CD4-positive, alpha-beta T cell treated with Interleukin-17A for 4 hours (primary cell): ENCODE data around the gene CDC42BPB.
"Not testable (repeated sequence)": the region's sequence is repeated elsewhere in the genome, so short reads cannot be mapped to it uniquely, and the experiment has no call there.

Experiments used
- DNase-seq: peaks from one replicate; pipeline ENCODE4 v3.0.0-alpha.2; 2020; ENCODE audit warnings: mixed read lengths

The CDC42BPB gene

DNA sequence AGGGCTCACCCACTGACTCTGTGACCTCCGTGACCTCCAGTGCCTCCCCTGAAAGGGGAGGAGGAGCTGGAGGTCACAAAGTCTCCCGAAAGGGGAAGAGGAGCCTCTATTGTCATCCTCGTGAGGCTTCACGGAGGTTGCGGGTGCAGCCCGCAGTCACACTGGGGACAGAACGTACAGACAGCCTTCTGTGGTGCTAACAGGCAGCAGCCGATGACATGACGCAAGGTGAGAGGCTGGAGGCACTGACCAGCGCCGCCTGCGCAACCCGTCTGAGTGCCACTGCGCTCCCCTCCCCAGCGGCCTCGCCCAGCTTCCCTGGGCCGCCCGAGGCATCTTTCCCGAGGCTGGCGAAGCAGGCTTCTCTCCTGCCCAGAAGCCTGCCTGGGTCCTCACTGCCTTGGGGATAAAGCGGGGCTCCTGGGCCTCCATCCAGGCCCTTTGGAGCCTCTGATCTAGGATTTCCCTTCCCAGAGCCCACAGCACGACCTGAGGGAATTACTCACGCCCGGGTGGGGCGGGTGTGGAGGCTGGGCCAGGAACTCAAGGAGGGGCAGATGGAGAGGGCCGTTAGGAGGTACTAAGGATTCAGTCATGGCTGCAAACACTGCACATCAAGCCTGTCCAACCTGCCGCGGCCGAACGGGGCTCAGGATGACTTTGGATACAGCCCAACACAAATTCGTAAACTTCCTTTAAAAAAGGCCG lies 14.3 kb upstream of the CDC42BPB start:
- no peak for DNase-seq

DNA sequence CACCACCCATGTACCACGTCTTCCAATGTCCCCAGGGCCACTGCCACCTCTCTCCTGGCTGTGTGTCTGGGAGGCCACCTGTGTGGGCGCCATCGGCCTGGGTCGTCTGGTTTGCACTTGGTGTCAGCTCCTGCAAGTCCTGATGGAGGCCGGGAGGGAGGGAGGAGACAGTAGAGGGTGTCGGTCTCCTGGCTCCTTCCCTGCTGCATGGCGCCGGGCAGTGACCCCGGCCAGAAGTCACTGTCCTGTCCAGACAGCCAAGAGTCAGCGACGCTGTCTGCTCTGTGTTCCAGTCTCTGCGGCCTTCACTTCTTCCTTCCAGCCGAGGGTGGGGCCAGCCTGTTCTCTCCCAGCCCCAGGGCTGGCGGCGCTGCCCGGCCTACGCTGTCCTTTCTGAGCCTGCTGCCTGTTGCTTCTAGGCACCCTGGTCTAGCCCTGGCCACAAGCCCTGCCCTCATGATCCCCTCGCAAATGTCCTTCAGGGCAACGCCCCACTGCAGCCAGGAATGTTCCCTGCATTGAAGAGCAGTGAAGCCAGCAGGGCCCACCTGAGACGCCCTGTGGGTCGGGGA lies 13.7 kb upstream of the CDC42BPB start:
- no peak for DNase-seq

DNA sequence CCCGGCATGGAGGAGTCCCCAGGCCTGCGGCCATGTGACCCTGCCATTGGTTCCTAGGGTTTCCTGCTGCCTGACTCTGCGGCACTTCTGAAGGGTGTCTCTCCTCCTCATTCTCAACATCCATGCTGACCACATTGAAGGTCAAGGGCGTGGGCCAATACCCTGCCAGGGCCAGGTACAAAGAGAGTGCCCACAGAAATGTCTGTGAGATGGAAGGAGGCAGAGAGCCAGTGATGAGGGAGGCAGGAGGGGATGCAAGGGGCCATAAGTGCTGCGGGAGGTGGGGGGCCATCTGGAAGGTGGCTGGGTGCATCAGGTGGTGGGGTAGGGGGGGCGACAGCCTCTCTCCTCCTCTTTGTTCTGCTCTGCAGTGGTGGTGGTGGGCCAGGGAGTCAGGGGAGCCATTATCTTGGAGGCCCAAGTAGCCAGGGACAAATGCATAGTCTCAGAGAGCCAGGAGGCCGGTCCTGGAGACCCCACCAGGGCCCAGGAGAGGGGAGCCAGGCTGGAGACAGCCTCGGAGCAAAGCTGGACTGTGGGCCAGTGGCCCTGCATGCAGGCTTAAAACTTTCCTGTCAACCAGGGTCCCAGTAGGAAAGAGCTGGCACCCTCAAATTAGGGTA lies 13.0 kb upstream of the CDC42BPB start:
- DNase-seq, result no peak

DNA sequence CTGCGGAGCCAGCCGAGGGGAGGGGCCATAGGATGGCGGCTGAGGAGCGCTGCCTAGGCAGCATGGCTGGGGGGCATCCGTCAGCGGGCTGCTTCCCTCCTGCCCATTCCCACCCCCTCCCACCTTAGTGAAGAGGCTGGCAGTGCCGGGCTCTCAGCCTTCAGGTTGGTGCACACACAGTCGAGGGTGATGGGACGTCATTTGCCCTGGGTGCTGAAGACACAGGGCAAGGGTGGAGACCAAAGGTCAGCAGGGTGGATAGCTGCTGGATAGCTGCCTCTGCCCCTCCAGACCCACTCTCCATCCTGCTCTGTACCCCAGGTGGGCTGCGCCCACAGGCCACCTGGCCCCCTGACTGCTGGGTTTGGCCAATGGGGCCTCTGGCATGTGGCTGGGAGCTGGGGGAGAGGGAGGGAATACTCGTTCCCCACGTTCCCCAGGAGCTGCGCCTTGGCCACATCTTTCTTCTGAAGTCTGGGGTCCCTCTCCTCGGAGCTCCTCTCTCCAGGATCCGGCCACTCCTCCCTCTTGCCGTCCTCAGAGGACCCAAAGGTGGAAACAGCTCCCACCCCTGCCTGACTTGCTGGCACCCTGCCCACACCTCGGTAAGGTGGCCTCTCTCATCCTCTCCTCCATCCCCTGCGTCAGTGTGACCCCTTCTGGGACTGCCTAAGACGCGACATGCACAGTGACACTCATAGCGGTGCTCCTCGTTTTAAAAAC lies 11.2 kb upstream of the CDC42BPB start:
- DNase-seq, result no peak

DNA sequence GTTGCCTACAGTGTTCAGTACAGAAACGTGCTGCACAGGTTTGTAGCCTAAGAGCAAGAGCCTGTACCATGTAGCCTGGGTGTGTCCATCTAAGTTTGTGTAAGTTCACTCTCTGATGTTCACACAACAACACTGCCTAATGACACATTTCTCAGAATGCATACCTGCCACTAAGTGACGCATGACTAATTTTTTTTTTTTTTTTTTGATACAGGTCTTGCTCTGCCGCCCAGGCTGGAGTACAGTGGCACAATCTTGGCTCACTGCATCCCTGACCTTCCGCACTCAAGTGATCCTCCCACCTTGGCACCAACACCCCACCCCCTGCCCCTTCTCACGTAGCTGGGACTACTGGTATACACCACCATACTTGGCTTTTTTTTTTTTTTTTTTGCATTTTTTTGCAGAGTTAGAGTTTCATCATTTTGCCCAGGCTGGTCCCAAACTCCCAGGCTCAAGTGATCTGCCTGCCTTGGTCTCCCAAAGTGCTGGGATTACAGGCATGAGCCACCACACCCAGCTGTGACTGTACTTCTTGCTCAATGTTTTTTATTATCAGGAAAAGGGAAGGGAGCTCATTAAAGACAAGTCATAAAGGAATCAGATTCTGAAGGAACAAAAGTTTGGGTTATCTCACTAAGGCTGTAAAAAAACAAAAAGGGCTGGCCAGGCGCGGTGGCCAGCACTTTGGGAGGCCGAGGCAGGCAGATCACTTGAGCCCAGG lies 10.0 kb upstream of the CDC42BPB start:
- DNase-seq, result no peak

DNA sequence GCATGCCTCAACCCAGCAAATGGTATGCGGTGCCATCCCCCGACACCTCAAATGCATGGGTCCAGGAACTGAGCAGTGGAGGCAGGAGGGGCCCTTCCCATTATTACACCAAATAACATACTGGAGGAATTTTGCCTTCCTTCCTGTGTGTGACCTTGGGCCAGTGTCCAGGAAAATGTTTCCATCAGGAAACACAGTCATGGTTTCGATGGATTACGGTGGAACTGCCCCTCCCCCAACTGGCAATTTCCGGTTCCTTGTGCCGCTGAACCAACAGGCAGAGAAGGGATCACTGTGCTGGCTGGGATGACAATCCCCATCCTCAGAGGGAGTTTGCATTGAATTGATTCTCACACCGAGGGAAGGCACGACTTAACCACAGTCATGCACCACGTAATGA lies 9.1 kb upstream of the CDC42BPB start:
- no peak for DNase-seq

DNA sequence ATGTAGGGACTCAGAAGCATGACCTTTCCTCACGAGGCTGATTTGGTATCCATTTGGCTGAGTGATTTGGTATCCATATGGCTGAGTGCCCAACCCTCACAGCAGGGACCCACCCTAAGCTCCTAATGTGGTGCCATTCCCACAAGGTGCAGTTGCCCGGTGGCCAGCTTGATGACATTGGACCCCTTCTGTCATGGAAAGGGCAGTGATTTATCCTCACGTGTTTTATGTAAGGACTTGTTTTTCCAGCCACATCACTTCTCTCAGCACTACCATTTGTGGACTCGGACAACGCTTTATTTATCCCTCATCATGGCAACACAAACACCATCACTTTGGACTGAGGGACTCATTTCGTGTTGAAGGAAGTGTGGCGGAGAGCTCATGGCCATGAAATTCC lies 8.5 kb upstream of the CDC42BPB start:
- DNase-seq, result no peak

DNA sequence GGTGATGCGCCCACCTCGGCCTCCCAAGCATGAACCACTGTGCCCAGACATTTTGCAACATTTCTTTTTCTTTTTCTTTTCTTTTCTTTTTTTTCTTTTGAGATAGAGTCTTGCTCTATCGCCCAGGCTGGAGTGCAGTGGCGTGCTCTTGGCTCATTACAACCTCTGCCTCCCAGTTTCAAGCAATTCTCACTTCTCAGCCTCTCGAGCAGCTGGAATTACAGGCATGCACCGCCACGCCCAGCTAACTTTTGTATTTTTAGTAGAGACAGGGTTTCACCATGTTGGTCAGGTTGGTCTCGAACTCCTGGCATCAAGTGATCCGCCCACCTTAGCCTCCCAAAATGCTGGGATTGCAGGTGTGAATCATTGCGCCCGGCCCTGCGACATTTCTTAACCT lies 7.6 kb upstream of the CDC42BPB start:
- DNase-seq, result no peak

DNA sequence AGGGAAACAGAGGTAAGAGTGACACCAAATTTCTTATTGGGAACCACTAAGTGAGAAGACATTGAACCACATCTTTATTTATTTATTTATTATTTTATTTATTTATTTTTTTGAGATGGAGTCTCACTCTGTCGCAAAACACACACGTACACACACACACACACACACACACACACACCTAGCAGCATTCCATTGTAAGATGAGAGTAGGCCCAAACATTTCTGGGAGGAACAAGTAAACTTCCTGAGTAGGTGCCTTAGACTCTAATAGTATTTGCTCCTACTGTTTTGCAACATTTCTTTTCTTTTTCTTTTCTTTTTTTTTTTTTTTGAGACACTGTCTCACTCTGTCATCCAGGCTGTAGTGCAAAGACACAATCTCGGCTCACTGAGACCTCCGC lies 7.1 kb upstream of the CDC42BPB start:
- DNase-seq, result no peak

DNA sequence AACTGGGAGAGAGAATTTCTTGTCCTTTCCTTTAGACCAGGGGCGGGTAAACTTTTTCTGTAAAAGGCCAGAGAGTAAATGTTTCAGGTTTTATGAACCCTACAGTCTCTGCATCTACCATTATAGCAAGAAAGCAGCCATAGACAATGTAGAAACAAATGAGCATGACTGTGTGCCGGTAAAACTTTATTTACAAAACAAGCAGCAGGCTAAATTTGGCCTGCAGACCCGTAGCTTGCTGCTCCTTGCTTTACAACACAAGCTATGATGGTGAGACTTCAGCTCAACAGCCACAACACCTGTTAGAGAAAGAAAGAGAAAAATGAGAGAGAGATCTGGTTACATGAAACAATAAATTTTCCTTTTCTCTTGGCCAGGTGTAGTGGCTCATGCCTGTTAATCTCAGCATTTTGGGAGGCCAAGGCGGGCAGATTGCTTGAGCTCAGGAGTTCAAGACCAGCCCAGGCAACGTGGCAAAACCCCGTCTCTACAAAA lies 4.2 kb upstream of the CDC42BPB start:
- no peak for DNase-seq

DNA sequence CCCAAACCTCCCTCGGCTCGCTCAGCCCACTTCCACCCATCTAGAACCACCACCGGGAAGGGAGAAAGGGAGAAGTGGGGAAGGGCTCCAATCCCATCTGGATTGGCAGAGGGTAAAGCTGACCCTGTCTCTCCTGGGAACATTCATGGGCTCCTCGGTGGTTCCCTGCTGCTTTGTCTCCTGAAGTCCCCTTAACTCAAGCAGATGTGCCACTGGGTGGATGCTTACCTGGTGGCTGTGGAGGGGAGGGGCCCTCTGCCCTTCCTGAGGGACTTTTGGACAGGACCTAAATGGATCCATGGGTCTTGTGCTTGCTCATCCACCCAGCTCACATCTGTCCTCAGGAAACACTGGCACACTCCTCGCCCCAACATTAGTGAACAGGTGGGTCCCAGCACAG lies 2.2 kb upstream of the CDC42BPB start:
- no peak for DNase-seq

DNA sequence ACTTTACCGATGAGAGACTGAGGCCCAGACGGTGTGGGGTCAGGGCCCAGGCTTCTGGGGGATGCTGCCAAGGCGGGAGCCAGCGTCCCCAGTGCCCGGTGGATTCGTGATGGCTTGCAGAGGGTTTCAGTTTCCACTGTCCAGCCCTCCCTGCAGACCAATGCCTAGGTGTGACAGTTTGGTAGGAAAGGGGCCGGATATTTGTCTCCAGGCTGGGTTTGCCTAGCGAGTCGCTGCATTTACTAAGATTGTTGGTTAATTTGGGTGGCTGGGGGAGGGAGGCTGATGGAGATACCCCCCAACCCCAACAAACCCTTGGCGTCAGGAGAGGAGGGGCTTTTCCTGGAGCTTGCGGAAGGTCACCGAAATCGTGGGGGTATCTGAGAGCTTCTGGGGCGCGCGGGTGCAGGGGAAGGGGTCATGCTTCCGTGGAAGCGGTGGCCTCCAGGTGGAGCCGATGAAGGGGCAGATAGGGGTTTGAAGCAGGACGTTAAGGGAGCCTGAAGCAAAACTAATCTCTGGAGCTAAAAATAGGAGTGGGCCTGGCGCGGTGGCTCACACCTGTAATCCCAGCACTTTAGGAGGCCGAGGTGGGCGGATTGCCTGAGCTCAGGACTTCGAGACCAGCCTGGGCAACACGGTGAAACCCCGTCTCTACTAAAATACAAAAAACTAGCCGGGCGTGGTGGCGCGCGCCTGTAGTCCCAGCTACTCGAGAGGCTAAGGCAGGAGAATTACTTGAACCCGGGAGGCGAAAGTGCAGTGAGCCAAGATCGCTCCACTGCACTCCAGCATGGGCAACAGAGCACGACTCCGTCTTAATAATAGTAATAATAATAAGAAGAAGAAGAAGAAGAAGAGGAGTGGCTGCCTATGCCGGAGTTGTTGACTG lies 1.1 kb upstream of the CDC42BPB start:
- no peak for DNase-seq

DNA sequence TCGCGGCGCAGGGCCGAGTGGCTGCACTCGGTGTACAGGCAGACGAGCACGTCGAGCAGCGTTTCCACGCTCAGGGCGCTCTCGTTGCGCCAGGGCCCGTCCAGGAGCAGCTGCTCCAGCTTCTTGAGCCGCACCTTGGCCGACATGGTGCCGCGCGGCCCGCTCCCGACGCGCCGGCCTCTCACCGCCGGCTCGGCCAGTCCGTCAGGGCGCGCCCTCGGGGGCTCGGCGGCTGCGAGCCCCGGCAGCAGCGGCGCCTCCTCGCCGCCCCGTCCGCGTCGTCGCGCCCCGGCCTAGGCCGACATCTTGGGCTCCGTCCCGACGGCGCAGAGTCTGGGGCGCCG lies 349 bp downstream of the CDC42BPB start:
- peak; percentile 12 for DNase-seq

DNA sequence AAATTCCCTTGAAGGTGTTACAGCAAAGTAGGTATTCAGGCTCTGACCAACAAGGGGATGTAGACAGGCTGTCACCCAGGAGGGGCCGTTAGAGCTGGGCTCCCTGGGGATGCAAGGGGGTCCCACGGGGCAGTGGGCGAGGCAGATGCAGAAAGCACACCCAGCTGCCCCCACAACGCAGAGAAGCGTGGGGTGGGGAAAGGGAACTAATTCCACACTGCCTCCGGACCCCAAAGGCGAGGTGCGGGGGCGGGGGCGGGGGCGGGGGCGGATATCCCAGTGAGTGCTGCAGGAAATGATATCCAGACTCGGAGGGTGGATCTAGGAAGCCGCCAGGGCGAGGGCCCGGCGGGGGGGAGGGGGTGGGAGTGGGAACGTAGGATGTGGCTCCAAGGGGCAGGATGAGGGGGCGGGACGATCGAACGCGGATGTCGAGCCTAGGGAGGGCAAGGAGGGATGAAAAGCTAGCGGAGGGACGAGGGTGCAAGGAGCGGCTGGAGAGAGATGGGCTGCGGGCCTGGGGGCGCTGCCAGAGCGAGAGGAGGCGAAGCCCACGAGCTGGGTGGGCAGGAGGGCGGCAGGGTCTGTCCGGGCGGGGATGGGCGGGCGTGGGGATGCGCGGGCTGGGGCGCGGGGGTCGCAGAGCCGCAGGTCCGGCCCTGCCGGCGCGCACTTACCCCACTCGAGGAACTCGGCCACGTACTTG lies 874 bp downstream of the CDC42BPB start:
- peak; percentile 15 for DNase-seq

DNA sequence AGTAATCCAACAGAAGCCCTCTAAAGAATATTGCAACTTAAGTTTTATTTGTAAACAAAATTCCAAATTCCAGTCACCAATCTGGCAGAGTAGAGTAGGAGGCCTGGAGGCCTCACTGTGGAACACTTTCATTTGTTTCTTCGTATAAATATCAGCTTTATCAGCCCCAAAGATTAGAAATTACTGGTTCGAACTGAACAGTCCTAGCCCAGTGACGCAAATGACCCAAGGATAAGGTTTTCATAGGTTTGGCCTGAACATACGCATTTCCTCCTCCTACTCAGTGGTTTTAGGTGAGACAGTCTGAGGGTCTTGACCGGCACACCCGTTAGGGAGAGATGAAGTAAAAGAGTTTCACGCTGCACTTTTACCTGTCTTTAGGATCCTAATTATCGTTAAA lies 1.7 kb downstream of the CDC42BPB start:
- DNase-seq, result no peak

DNA sequence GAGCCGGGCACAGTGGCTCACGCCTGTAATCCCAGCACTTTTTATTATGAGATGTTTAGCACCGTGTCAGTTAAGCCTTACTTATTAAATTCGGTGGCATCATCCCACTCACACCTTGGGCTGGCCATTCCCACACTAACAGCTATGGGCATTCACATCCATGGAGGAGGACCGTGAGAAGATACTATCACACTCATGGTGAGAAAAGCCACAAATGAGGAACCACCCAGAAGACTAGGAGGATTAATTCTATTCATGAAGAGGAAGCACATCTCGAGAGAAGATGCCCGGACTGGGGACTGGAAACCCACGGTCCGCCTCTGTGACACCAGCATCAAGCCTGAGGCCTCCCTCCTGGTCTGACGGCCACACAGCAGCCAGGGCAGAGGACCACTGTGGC lies 4.9 kb downstream of the CDC42BPB start:
- no peak for DNase-seq

DNA sequence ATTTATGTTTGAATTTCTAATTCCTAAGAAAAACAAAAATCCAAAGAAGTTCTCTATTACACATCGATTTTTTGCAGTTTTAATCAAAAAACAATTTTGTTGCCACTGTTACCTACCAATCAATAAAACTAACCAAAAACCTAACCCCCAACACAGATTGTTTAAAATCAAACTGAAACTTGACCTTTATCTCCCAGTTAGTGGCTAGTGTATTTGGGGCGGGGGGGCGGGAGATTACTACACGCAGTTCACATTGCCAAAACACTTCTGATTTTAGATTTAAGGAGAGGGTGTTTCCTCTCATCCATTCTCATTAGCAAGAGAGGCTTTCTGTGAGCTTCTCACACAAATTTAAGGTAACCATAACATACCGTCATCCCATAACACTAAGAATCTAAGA lies 6.4 kb downstream of the CDC42BPB start:
- DNase-seq, result no peak

DNA sequence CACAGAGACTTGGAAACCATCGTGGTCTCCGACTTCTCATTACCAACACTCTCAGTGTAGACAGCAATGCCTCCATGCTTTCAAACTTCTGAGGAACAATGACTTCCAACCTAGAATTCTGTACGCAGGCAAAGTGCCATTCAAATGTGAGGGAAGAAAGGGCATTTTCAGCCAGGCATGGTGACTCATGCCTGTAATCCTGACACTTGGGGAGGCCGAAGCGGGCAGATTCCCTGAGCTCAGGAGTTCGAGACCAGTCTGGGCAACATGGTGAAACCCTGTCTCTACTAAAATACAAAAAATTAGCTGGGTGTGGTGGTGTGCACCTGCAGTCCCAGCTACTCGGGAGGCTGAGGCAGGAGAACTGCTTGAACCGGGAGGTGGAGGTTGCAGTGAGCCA lies 9.9 kb downstream of the CDC42BPB start:
- not testable (repeated sequence) for DNase-seq

DNA sequence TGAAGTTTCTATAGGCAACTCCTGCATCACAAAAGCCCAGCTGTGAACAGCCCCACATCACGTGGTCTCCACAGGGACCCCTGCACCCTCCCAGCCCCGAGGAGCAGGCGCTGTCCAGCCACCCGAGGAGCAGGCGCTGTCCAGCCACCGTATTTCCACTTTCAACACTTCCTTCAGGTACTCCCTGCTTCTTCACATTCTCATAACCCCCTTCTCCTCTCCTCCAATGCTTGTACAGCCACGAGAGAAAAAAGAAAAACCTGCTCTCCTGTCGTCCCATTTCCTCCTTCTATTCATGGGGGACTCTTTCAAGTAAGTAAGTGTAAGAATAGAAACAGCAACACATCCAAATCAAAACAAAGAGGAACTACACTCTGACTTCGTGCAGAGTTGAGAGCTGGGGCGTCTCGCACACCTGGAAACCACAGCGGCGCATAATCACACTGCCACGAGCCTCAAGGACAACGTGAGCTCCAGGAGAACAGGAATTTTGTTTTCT lies 11.9 kb downstream of the CDC42BPB start:
- DNase-seq, result no peak

DNA sequence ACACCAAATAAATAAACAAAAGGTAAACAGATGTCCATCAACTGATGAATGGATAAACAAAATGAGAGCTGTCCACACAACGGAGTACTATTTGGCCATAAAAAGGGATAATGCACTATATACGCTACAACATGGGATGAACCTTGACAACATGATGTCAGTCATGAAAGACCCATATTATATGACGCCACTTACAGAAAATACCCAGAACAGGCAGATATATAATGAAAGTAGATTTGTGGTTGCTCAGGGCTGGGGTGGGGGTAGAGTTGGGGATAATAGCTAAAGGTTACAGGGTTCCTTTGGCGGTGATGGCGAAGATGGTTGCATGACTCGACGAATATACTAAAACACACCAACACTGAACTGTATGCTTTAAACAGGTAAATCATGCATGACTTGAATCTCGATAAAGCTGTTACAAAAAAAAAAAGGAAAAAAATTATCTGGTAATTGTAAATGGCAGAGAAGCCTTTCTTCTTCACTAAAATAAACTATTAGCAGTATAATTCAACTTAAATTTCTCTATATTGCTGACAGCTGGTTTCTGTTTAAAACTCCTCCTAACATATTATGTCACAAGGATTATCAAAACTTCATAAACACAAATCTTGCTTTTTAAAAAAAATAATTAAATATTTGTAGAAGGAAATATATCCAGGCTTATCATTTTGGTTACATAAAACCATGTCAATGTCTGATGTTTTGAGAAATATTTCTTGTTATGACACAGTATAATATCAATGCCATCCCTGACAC lies 13.9 kb downstream of the CDC42BPB start:
- DNase-seq, result no peak
